Measurements from ENCODE around the gene FHIT. TPM values are rescaled to one million over a fixed set of nuclear protein-coding genes. Genes with fewer than 3 reads are reported as not detected.

The FHIT gene
- total RNA-seq, 1 experiment from 2014 or later, result 3.6 TPM

DNA sequence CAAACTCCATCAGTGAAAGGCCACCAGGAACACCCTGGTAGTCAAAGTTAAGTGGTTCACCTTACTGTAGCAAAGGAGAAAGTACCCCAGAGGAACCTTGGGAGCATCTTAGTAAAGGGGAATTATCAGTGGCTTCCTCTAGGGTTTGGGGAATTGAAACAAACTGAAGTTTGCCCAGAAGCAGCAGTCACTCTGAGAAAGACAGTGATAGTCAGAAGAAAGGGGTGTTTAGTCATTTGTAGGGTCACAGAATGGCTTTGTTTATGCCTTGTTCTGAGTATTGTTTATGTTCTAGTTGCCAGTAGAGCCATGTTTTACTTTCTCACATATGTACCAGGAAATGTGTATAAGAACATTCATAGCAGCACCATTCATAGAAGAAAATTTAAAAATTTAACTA is 93.8 kb downstream of the FHIT start:
- Histone ChIP-seq H3K79me2 (ENCODE audit: low read length) (no peaks in the 10 kb centered on the region), H3K36me3 (ENCODE audit: low read depth, low read length) (no peaks in the 10 kb centered on the region), H3K4me3 (ENCODE audit: low read length) (no peak overlapping the region), H4K20me1 (ENCODE audit: low read length) (no peaks in the 10 kb centered on the region), H3K27ac (ENCODE audit: low read length) (no peak overlapping the region), H3K9me2 (replicated peaks; ENCODE audit: low read length) (no peaks in the 10 kb centered on the region), H3K9me3 (ENCODE audit: low read length) (no peaks in the 10 kb centered on the region), H3K9ac (ENCODE audit: low read length) (no peak overlapping the region), H3F3A (ENCODE audit: low read length, unreplicated experiment) (no peaks in the 10 kb centered on the region), H2AFZ (ENCODE audit: low read length) (no peak overlapping the region), H3K27me3 (ENCODE audit: low read length) (no peaks in the 10 kb centered on the region), H3K4me1 (ENCODE audit: insufficient read depth, low read length) (no peaks in the 10 kb centered on the region), H3K4me2 (ENCODE audit: low read length) (no peak overlapping the region)
- ChIA-PET CTCF (no interaction called here), POLR2A (ENCODE audit: unreplicated experiment) (no interaction called here)
- ATAC-seq, result no peak
- intact Hi-C loops (cut with micrococcal nuclease), result no loop called here
- BruUV-seq (replicated peaks), result no TSS peak
- no peak for DNase-seq
- no peak for TF ChIP-seq EZH2 (IDR thresholded peaks at IDR 0.05; ENCODE audit: low read length, unreplicated experiment)

DNA sequence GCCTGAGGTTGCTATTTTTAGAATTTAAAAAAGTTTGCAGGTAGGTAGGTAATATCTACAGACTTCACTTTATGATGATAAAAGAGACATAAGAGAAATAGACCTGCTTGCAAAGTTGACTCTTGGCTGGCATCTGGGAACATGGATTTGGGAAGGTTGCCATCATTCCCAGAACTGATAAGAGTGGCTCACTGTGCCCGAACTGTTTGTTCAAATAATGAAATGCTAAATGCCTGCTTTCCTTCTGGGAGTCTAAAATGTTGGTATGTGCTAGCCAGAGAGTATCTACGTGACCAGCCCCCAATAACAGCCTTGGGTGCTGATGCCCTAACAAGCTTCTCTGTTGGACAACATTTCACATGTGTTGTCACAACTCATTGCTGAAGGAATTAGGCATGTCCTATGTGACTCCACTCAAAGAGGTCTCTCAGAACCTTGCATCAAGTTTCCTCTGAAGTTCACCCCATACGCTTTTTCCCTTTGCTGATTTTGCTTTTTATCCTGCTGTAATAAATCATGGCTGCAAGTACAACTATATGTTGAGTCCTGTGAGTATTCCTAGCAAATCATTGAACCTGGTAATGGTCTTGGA is 95.5 kb downstream of the FHIT start:
- Histone ChIP-seq H3F3A (ENCODE audit: low read length, unreplicated experiment) (no peaks in the 10 kb centered on the region), H4K20me1 (ENCODE audit: low read length) (no peaks in the 10 kb centered on the region), H3K4me1 (ENCODE audit: insufficient read depth, low read length) (no peaks in the 10 kb centered on the region), H3K27ac (ENCODE audit: low read length) (no peak overlapping the region), H3K9me3 (ENCODE audit: low read length) (no peaks in the 10 kb centered on the region), H3K27me3 (ENCODE audit: low read length) (no peaks in the 10 kb centered on the region), H3K4me2 (ENCODE audit: low read length) (no peak overlapping the region), H3K4me3 (ENCODE audit: low read length) (no peak overlapping the region), H3K36me3 (ENCODE audit: low read depth, low read length) (no peaks in the 10 kb centered on the region), H3K9ac (ENCODE audit: low read length) (no peak overlapping the region), H3K9me2 (replicated peaks; ENCODE audit: low read length) (no peaks in the 10 kb centered on the region), H3K79me2 (ENCODE audit: low read length) (no peaks in the 10 kb centered on the region), H2AFZ (ENCODE audit: low read length) (no peak overlapping the region)
- POLR2A ChIA-PET (ENCODE audit: unreplicated experiment), result no interaction called here
- CTCF ChIA-PET, result no interaction called here
- DNase-seq, result no peak
- ATAC-seq, result no peak
- BruUV-seq (replicated peaks), result no TSS peak
- intact Hi-C loops (cut with micrococcal nuclease), result no loop called here
- TF ChIP-seq EZH2 (IDR thresholded peaks at IDR 0.05; ENCODE audit: low read length, unreplicated experiment) (no peak), EZH2phosphoT487 (IDR thresholded peaks at IDR 0.05; ENCODE audit: borderline replicate concordance, low read length) (no peak)
- TF ChIP-seq, protein P1, sequence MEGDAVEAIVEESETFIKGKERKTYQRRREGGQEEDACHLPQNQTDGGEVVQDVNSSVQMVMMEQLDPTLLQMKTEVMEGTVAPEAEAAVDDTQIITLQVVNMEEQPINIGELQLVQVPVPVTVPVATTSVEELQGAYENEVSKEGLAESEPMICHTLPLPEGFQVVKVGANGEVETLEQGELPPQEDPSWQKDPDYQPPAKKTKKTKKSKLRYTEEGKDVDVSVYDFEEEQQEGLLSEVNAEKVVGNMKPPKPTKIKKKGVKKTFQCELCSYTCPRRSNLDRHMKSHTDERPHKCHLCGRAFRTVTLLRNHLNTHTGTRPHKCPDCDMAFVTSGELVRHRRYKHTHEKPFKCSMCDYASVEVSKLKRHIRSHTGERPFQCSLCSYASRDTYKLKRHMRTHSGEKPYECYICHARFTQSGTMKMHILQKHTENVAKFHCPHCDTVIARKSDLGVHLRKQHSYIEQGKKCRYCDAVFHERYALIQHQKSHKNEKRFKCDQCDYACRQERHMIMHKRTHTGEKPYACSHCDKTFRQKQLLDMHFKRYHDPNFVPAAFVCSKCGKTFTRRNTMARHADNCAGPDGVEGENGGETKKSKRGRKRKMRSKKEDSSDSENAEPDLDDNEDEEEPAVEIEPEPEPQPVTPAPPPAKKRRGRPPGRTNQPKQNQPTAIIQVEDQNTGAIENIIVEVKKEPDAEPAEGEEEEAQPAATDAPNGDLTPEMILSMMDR (conservative IDR thresholded peaks at IDR 0.05; ENCODE audit: low read depth, low read length), result no peak

DNA sequence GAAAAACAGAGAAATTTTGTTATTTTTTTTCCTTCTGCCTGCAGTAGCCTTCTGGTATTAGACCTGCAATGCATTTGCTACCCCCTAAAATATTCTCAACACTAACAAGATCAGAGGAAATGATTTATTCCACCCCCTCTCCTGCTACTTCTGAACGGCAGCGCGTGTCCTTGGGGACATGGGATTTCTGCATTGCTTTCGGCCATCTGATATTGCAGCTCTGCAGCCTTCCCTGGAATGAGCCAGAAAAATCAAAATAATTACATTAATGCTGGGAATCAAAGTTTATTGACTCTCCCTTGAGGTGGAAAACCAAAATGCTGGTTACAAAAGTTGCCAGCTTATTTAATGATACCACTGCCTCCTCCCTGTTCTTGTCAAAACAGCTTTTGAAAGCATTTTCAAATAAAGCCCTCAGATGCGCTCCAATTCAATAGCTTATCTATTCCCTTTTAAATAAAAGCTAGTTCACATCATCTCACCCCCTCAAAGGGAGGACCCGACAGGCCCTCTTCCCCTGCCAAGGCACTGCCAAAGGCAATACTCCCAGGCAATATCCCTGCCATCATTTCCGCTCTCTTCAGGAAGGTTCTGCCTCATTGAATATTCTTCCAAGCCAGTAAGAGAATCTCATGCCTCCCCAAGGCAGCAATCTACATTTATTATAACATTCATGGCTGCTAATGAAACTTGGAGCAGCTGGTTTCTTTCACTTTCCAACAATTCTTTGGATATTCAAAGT is 96.6 kb downstream of the FHIT start:
- intact Hi-C loops (cut with micrococcal nuclease), result no loop called here
- H3K27ac ChIP-seq (ENCODE audit: low read length), result no peak overlapping the region
- TF ChIP-seq EZH2 (IDR thresholded peaks at IDR 0.05; ENCODE audit: low read length, unreplicated experiment), result no peak
- TF ChIP-seq EZH2phosphoT487 (IDR thresholded peaks at IDR 0.05; ENCODE audit: borderline replicate concordance, low read length), result no peak
- no peak overlapping the region for H3K9ac ChIP-seq (ENCODE audit: low read length)
- H2AFZ ChIP-seq (ENCODE audit: low read length), result no peak overlapping the region
- H3K4me1 ChIP-seq (ENCODE audit: insufficient read depth, low read length), result no peaks in the 10 kb centered on the region
- H3K79me2 ChIP-seq (ENCODE audit: low read length), result no peaks in the 10 kb centered on the region
- no TSS peak for BruUV-seq (replicated peaks)
- no peaks in the 10 kb centered on the region for H3K36me3 ChIP-seq (ENCODE audit: low read depth, low read length)
- DNase-seq (no peak), ATAC-seq (no peak)
- no peaks in the 10 kb centered on the region for H3F3A ChIP-seq (ENCODE audit: low read length, unreplicated experiment)
- no peaks in the 10 kb centered on the region for H4K20me1 ChIP-seq (ENCODE audit: low read length)
- no peaks in the 10 kb centered on the region for H3K9me2 ChIP-seq (replicated peaks; ENCODE audit: low read length)
- H3K27me3 ChIP-seq (ENCODE audit: low read length), result no peaks in the 10 kb centered on the region
- ChIA-PET POLR2A (ENCODE audit: unreplicated experiment) (no interaction called here), CTCF (no interaction called here)
- no peak overlapping the region for H3K4me3 ChIP-seq (ENCODE audit: low read length)
- no peaks in the 10 kb centered on the region for H3K9me3 ChIP-seq (ENCODE audit: low read length)
- no peak overlapping the region for H3K4me2 ChIP-seq (ENCODE audit: low read length)

All from PC-3 (cell line).